ENCODE data around the gene YIPF3. TPM values are rescaled to one million over a fixed set of nuclear protein-coding genes. Genes with fewer than 3 reads are reported as not detected.

Gene YIPF3
- total RNA-seq, 2 donors from 2014 or later, result 79.4 to 122 TPM

DNA sequence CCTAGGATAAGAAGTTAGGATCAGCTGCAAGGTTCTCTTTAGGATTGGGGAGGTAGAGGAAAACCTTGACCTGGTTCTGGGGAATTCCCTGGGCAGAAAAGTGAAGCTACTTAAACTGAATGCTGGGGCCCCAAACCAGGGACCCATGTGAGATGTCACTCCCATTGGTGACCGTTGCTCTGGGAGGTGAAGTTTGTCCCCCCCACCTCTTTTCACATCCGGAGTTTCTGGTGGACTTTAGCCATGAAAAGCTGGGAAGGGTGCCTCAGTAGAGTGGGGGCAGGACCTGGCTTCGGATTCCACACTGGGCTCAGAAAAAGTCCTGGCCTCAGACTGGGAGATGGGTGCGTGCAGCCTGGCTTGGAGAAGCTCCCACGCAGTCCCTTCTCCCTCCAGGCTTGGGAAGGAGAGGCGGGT lies 26.2 kb downstream of the YIPF3 start:
- 80 to 81% methylated on average over 4 to 6 of the region's 6 CpGs for WGBS, 2 donors
- intact Hi-C loops (cut with DNase I), result no loop called here
- no peak for TF ChIP-seq POLR2A (IDR thresholded peaks at IDR 0.05)
- TF ChIP-seq, protein P1, sequence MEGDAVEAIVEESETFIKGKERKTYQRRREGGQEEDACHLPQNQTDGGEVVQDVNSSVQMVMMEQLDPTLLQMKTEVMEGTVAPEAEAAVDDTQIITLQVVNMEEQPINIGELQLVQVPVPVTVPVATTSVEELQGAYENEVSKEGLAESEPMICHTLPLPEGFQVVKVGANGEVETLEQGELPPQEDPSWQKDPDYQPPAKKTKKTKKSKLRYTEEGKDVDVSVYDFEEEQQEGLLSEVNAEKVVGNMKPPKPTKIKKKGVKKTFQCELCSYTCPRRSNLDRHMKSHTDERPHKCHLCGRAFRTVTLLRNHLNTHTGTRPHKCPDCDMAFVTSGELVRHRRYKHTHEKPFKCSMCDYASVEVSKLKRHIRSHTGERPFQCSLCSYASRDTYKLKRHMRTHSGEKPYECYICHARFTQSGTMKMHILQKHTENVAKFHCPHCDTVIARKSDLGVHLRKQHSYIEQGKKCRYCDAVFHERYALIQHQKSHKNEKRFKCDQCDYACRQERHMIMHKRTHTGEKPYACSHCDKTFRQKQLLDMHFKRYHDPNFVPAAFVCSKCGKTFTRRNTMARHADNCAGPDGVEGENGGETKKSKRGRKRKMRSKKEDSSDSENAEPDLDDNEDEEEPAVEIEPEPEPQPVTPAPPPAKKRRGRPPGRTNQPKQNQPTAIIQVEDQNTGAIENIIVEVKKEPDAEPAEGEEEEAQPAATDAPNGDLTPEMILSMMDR (IDR thresholded peaks at IDR 0.05), result no peak
- H3K27me3 ChIP-seq, result no peaks in the 10 kb centered on the region
- H3K4me1 ChIP-seq, result peaks cover 12% of the 10 kb centered on the region
- H3K36me3 ChIP-seq (replicated peaks in 1 of 2; ENCODE audit: insufficient read depth in 1 of 2, low read depth in 2 of 2), result no peaks in the 10 kb centered on the region
- no peak overlapping the region for H3K27ac ChIP-seq
- H3K9me3 ChIP-seq, result no peaks in the 10 kb centered on the region
- no peak overlapping the region for H3K4me3 ChIP-seq
- DNase-seq (no peak), ATAC-seq (no peak)

DNA sequence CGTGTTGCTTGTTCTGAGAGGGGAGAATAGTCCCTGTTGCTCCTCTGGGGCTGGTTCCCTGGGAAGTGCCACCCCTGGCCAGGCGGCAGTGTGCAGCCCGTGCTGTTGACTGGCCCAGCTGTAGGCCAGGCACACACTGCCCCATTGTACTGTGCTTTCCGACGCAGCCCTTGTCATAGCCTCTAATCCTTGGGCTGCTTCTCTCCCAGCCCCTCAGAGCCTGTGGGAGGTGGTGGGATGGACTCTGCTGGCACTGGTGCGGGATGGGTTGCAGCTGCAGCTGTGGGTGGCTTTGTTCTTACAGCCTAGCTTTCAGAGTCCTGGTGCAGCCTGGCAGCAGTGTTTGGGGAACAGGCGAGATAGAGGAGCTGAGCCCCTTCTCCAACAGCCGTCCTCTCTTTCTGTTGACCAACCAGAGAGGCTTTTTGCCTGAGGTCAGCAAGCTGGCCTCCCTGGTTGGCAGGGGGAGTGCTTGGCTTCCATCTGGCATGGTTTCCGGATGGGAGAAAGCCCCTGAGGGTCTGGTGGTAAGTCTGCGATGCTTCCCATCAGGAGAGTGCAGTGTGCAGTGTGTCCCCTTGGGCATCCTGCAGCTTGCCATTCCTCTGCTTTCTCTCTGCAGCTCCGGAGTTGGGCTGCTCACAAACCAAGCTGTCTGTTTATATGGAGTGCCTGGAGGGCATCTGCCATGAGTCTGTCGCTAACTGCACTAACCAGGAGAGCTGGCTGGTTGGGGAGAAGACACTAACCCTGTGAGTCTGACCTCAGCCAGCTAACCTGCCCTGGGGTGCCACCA lies 27.3 kb downstream of the YIPF3 start:
- Histone ChIP-seq H3K36me3 (replicated peaks in 1 of 2; ENCODE audit: insufficient read depth in 1 of 2, low read depth in 2 of 2) (no peaks in the 10 kb centered on the region), H3K4me1 (peaks cover 12% of the 10 kb centered on the region), H3K4me3 (no peak overlapping the region), H3K27ac (no peak overlapping the region), H3K27me3 (no peaks in the 10 kb centered on the region), H3K9me3 (no peaks in the 10 kb centered on the region)
- DNase-seq, result no peak
- no peak for TF ChIP-seq POLR2A (IDR thresholded peaks at IDR 0.05)
- TF ChIP-seq, protein P1 (IDR thresholded peaks at IDR 0.05), result no peak
- intact Hi-C loops (cut with DNase I), result no loop called here
- 94 to 95% methylated on average over 7 to 12 of the region's 12 CpGs for WGBS, 2 donors
- no peak for ATAC-seq

DNA sequence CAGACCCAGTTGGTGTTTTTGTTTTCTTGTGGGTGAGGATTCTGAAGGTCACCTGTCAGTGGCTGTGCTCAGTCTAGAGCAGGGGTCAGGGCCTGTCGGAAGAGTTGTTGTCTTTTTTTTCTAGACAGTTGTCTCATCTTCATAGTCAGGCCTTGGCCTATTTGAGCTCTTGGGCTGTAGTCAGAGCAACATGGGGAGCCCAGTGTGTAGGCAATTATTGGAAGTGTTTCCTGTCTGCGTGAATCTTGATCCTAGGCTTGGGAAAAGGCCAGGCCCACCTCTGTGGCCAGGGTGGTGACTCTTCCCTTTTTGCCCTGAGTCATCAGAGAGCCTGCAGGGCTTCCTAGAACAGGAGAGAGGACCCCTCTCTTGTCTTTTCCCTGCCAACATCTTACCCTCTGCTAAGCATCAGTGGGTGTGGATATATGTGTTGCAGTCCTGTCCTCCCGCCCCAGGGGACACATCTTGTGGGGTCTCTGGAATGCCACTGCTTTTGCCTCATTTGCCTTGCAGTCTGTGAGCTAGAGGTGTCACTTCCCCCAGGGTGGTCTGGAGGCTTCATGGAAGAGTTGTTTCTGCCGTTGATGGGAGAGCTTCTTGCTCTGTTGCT lies 28.0 kb downstream of the YIPF3 start:
- Histone ChIP-seq H3K36me3 (replicated peaks in 1 of 2; ENCODE audit: insufficient read depth in 1 of 2, low read depth in 2 of 2) (no peaks in the 10 kb centered on the region), H3K4me3 (no peak overlapping the region), H3K27me3 (no peaks in the 10 kb centered on the region), H3K4me1 (peaks cover 12% of the 10 kb centered on the region), H3K9me3 (no peaks in the 10 kb centered on the region), H3K27ac (no peak overlapping the region)
- ATAC-seq (no peak), DNase-seq (no peak)
- TF ChIP-seq, protein P1 (IDR thresholded peaks at IDR 0.05), result no peak
- no peak for TF ChIP-seq POLR2A (IDR thresholded peaks at IDR 0.05)
- intact Hi-C loops (cut with DNase I), result no loop called here
- 62 to 74% methylated on average over 3 to 4 of the region's 4 CpGs for WGBS, 2 donors

DNA sequence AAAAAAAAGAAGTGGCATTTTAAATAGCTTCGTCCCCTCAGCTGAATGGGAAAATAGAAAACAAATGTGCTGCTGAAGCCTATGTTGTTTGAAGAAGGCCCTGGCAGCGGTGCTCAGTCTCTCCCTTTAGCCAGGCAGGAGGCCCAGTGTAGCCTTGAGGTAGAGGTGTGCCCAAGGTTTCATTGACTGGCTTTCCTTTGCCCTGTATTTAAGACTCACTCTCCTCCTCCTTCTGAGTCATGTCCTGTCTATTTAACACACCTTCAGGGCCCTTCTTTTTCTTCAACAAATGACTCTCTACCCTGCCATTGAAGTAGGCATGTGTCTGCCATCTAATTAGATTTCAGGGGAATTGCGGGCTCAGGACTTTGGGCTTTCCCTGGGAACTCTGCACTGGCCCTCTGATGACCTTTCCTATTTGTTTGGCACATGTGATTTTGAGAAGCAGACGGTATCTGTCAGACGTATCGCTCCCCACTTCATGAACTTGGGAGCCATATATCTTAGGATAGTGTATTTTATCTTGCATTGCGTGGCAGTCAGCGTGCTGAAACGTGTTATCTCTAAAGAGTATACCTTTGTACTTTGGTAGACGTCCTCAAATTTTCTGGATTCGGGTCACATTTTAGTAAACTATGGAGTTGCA lies 35.0 kb downstream of the YIPF3 start:
- no peak for ATAC-seq
- Histone ChIP-seq H3K36me3 (replicated peaks in 1 of 2; ENCODE audit: insufficient read depth in 1 of 2, low read depth in 2 of 2) (no peaks in the 10 kb centered on the region), H3K9me3 (no peaks in the 10 kb centered on the region), H3K27ac (no peak overlapping the region), H3K4me3 (no peak overlapping the region), H3K27me3 (no peaks in the 10 kb centered on the region), H3K4me1 (peaks cover 45% of the 10 kb centered on the region)
- TF ChIP-seq, protein P1 (IDR thresholded peaks at IDR 0.05), result no peak
- TF ChIP-seq POLR2A (IDR thresholded peaks at IDR 0.05), result no peak
- 43 to 49% methylated on average over 11 of the region's 11 CpGs for WGBS, 2 donors
- peak in 3 of 4 donors; percentile 38 to 61 (median 58) for DNase-seq
- intact Hi-C loops (cut with DNase I), result no loop called here

Data from body of pancreas (tissue), 4 donors.